MCF 10A (cell line): ENCODE measurements around the gene PCMTD2. TPM values are rescaled to one million over a fixed set of nuclear protein-coding genes. Genes with fewer than 3 reads are reported as not detected.
"Not testable (repeated sequence)": the region's sequence is repeated elsewhere in the genome, so short reads cannot be mapped to it uniquely, and the experiment has no call there.

Experiments used
- BruUV-seq: library from RNA; stranded (reverse); fragments of 400-500 nt; replicated peaks from 2 replicates; lab custom pipeline; 2021; lab: Mats Ljungman, UMichigan
- CTCF ChIA-PET: fragments of 300-600 bp; sonication (Branson Sonifier 250); formaldehyde crosslinking; extraction: SDS; loops from one replicate; lab custom pipeline; 2021; ENCODE audit warnings: antibody characterized with exemption, inconsistent platforms; lab: Yijun Ruan, JAX
- POLR2A ChIA-PET: fragments of 300-600, 350-650 bp; sonication (Branson Sonifier 250); formaldehyde crosslinking; extraction: SDS; loops from one replicate; lab custom pipeline; 2020; ENCODE audit warnings: antibody characterized with exemption, inconsistent platforms; lab: Yijun Ruan, JAX
- DNase-seq: peaks from one replicate; pipeline ENCODE4 v3.0.0-alpha.2; 2018; ENCODE audit not compliant: unreplicated experiment
- H3K27ac Mint-ChIP-seq: one replicate; pipeline ENCODE4 v1.8.0; 2022; ENCODE audit warnings: mild to moderate bottlenecking, low read depth, mixed read lengths; ENCODE audit not compliant: unreplicated experiment
- H3K27me3 Mint-ChIP-seq: one replicate; pipeline ENCODE4 v1.8.0; 2022; ENCODE audit warnings: mixed read lengths; ENCODE audit not compliant: insufficient read depth, unreplicated experiment
- H3K36me3 Mint-ChIP-seq: one replicate; pipeline ENCODE4 v1.8.0; 2022; ENCODE audit warnings: mild to moderate bottlenecking, moderate library complexity, mixed read lengths; ENCODE audit not compliant: insufficient read depth, unreplicated experiment
- H3K4me1 Mint-ChIP-seq: one replicate; pipeline ENCODE4 v1.8.0; 2022; ENCODE audit warnings: mixed read lengths; ENCODE audit not compliant: insufficient read depth, unreplicated experiment
- H3K4me3 Mint-ChIP-seq: one replicate; pipeline ENCODE4 v1.8.0; 2022; ENCODE audit warnings: mild to moderate bottlenecking, moderate library complexity, mixed read lengths; ENCODE audit not compliant: unreplicated experiment
- H3K9me3 Mint-ChIP-seq: one replicate; pipeline ENCODE4 v1.8.0; 2022; ENCODE audit warnings: mixed read lengths; ENCODE audit not compliant: unreplicated experiment
- intact Hi-C: fragments of 100-400 bp; cut with micrococcal nuclease; formaldehyde crosslinking; loops from 2 replicates; pipeline ENCODE4 v1.14.1; 2022
- total RNA-seq: library from RNA; stranded (reverse); gene quantifications from 2 replicates; pipeline ENCODE4 v1.2.3, GENCODE V29; 2022

Gene PCMTD2
- total RNA-seq, 1 experiment from 2014 or later: 39.4 TPM

GRCh38 chr20:64316415-64317083 is 61.0 kb downstream of the PCMTD2 start:
- H3K27ac Mint-ChIP-seq, H3K36me3 Mint-ChIP-seq, CTCF ChIA-PET, DNase-seq, BruUV-seq, H3K9me3 Mint-ChIP-seq, POLR2A ChIA-PET, intact Hi-C loops, H3K4me1 Mint-ChIP-seq, H3K4me3 Mint-ChIP-seq: not testable (repeated sequence)
- peaks cover 13% of the 10 kb centered on the region for H3K27me3 Mint-ChIP-seq

GRCh38 chr20:64317331-64317730 is 61.8 kb downstream of the PCMTD2 start:
- H3K4me1 Mint-ChIP-seq, intact Hi-C loops, DNase-seq, BruUV-seq, H3K9me3 Mint-ChIP-seq, POLR2A ChIA-PET, H3K36me3 Mint-ChIP-seq, H3K4me3 Mint-ChIP-seq, CTCF ChIA-PET, H3K27ac Mint-ChIP-seq: not testable (repeated sequence)
- H3K27me3 Mint-ChIP-seq: peaks cover 16% of the 10 kb centered on the region

GRCh38 chr20:64318056-64318455 is 62.5 kb downstream of the PCMTD2 start:
- BruUV-seq, CTCF ChIA-PET, H3K36me3 Mint-ChIP-seq, intact Hi-C loops, H3K4me1 Mint-ChIP-seq, H3K4me3 Mint-ChIP-seq, H3K9me3 Mint-ChIP-seq, DNase-seq, H3K27ac Mint-ChIP-seq, POLR2A ChIA-PET: not testable (repeated sequence)
- H3K27me3 Mint-ChIP-seq: peaks cover 23% of the 10 kb centered on the region

GRCh38 chr20:64322031-64322789 is 66.7 kb downstream of the PCMTD2 start:
- H3K4me3 Mint-ChIP-seq, H3K4me1 Mint-ChIP-seq, DNase-seq, H3K36me3 Mint-ChIP-seq, POLR2A ChIA-PET, H3K27ac Mint-ChIP-seq, CTCF ChIA-PET, intact Hi-C loops, BruUV-seq, H3K9me3 Mint-ChIP-seq: not testable (repeated sequence)
- peaks cover 34% of the 10 kb centered on the region for H3K27me3 Mint-ChIP-seq

Other genes with a start within 250 kb of the PCMTD2 start
- 1.1 and 2.0 TPM in 2 replicates for gene C20orf204, start 219.6 kb upstream of the PCMTD2 start, total RNA-seq
- 0.16 and 0.22 TPM in 2 replicates for gene SOX18, start 206.1 kb upstream of the PCMTD2 start, total RNA-seq
- 30.8 and 39.7 TPM in 2 replicates for gene TCEA2, start 192.6 kb upstream of the PCMTD2 start, total RNA-seq
- 8.2 and 8.8 TPM in 2 replicates for gene RGS19, start 176.2 kb upstream of the PCMTD2 start, total RNA-seq
- 0.12 and 0.15 TPM in 2 replicates for gene OPRL1, start 175.7 kb upstream of the PCMTD2 start, total RNA-seq
- gene LKAAEAR1, start 171.3 kb upstream of the PCMTD2 start, total RNA-seq: not detected in 2 replicates
- not detected in 2 replicates for gene NPBWR2, start 148.2 kb upstream of the PCMTD2 start, total RNA-seq
- gene MYT1, start 91.3 kb upstream of the PCMTD2 start, total RNA-seq: not detected in 2 replicates